HT-29 (cell line): ENCODE measurements around the gene SLC22A13. TPM values are rescaled to one million over a fixed set of nuclear protein-coding genes. Genes with fewer than 3 reads are reported as not detected.
"Not testable (repeated sequence)": the region's sequence is repeated elsewhere in the genome, so short reads cannot be mapped to it uniquely, and the experiment has no call there.

Source experiments
- DNase-seq: peaks from one replicate; pipeline ENCODE4 v3.0.0-alpha.2; 2015; ENCODE audit warnings: low spot score
- total RNA-seq: library from RNA; depleted of rRNA; stranded (reverse); fragments of >200 nt; shearing (Covaris generic); gene quantifications from 2 replicates; pipeline ENCODE4 v1.2.3, GENCODE V29; 2014

Gene SLC22A13
- total RNA-seq, 1 experiment from 2014 or later: 0.25 TPM

- peak; percentile 15 for DNase-seq
Measured at GRCh38 chr3:38297947-38298711, 32.5 kb downstream of the SLC22A13 start.

GRCh38 chr3:38306941-38307340 lies 41.3 kb downstream of the SLC22A13 start:
- DNase-seq: no peak

- DNase-seq: no peak
Measured at GRCh38 chr3:38307599-38307998, 42.0 kb downstream of the SLC22A13 start.

GRCh38 chr3:38308456-38308855 lies 42.8 kb downstream of the SLC22A13 start:
- no peak for DNase-seq

- DNase-seq: no peak
Measured at GRCh38 chr3:38311476-38311875, 45.9 kb downstream of the SLC22A13 start.

- no peak for DNase-seq
Measured at GRCh38 chr3:38311941-38312340, 46.3 kb downstream of the SLC22A13 start.

- DNase-seq: no peak
Measured at GRCh38 chr3:38312356-38312755, 46.7 kb downstream of the SLC22A13 start.

- no peak for DNase-seq
Measured at GRCh38 chr3:38313263-38313662, 47.7 kb downstream of the SLC22A13 start.

GRCh38 chr3:38313695-38314094 lies 48.1 kb downstream of the SLC22A13 start:
- no peak for DNase-seq

GRCh38 chr3:38314112-38314763 lies 48.6 kb downstream of the SLC22A13 start:
- no peak for DNase-seq

GRCh38 chr3:38314764-38315487 lies 49.3 kb downstream of the SLC22A13 start:
- no peak for DNase-seq

- DNase-seq: no peak
Measured at GRCh38 chr3:38315488-38316230, 50.0 kb downstream of the SLC22A13 start.

GRCh38 chr3:38316356-38317191 lies 51.0 kb downstream of the SLC22A13 start:
- no peak for DNase-seq

- DNase-seq: peak; percentile 14
Measured at GRCh38 chr3:38317192-38317759, 51.7 kb downstream of the SLC22A13 start.

- no peak for DNase-seq
Measured at GRCh38 chr3:38318766-38319671, 53.4 kb downstream of the SLC22A13 start.

- not testable (repeated sequence) for DNase-seq
Measured at GRCh38 chr3:38320638-38321037, 55.0 kb downstream of the SLC22A13 start.

- no peak for DNase-seq
Measured at GRCh38 chr3:38323060-38323459, 57.4 kb downstream of the SLC22A13 start.

- no peak for DNase-seq
Measured at GRCh38 chr3:38325256-38325655, 59.6 kb downstream of the SLC22A13 start.

- peak; percentile 8 for DNase-seq
Measured at GRCh38 chr3:38327335-38328009, 61.9 kb downstream of the SLC22A13 start.
